Measurements from ENCODE around the gene DPYSL4. TPM values are rescaled to one million over a fixed set of nuclear protein-coding genes. Genes with fewer than 3 reads are reported as not detected.

Gene DPYSL4
- total and polyA plus RNA-seq, 2 of the 13 experiments (the other 11 are each of a cell fraction or from before 2014, with no cell fraction given), result 0.84 to 1.2 TPM

- no TSS peak for BruUV-seq (replicated peaks)
- ATAC-seq, result no peak
- no peak for TF ChIP-seq GMEB1 (CRISPR knock-in tag; IDR thresholded peaks at IDR 0.05; ENCODE audit: borderline replicate concordance)
- no peak for TF ChIP-seq ZSCAN22 (CRISPR knock-in tag; IDR thresholded peaks at IDR 0.05)
- TF ChIP-seq, protein P1, sequence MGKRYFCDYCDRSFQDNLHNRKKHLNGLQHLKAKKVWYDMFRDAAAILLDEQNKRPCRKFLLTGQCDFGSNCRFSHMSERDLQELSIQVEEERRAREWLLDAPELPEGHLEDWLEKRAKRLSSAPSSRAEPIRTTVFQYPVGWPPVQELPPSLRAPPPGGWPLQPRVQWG (CRISPR knock-in tag; IDR thresholded peaks at IDR 0.05; ENCODE audit: borderline replicate concordance, low read depth), result no peak
- no peak for TF ChIP-seq ZNF143 (CRISPR knock-in tag; IDR thresholded peaks at IDR 0.05)
- Histone ChIP-seq H4K20me1 (ENCODE audit: insufficient read depth, low read length) (peaks cover 2% of the 10 kb centered on the region; the same call in 1 of the 2 replicates), H3K79me2 (ENCODE audit: insufficient read depth, low read length) (no peaks in the 10 kb centered on the region), H3K36me3 (replicated peaks in 1 of 2; ENCODE audit: control insufficient read depth in 1 of 2, insufficient read depth in 2 of 2, low read length in 2 of 2) (no peaks in the 10 kb centered on the region), H3K27ac (ENCODE audit: extremely low read length, insufficient read depth, low read length) (no peak overlapping the region), H3K27me3 (ENCODE audit: control insufficient read depth in 1 of 2, insufficient read depth in 2 of 2, low read length in 2 of 2) (peaks cover 2 to 14% of the 10 kb centered on the region in 2 experiments; a peak in 3 of 5 replicates), H3K4me3 (replicated peaks in 1 of 3; ENCODE audit: insufficient read depth in 1 of 3, low read depth in 2 of 3, low read length in 3 of 3) (no peak overlapping the region), H3K9ac (ENCODE audit: insufficient read depth, low read depth, low read length) (no peak overlapping the region), H3K9me3 (ENCODE audit: low read length) (no peaks in the 10 kb centered on the region), H2AFZ (ENCODE audit: low read length) (no peak overlapping the region), H3K4me1 (ENCODE audit: insufficient read depth, low read length) (no peaks in the 10 kb centered on the region), H3K4me2 (ENCODE audit: low read depth, low read length) (no peak overlapping the region)
- in situ Hi-C loops (cut with HindIII; ENCODE audit: extremely low pct_ligation_motif_present, low pct_unique_long_range_greater_than_20kb) (loop anchor here (10.0 kb wide), 1 partner anchor 252 kb away; no protein-coding TSS in a partner anchor), intact Hi-C loops (cut with micrococcal nuclease; ENCODE audit: unreplicated experiment) (no loop called here)
- CTCF ChIA-PET (ENCODE audit: low intra/inter-chr PET ratio, low total read pairs), result no interaction called here
- no peak for FAIRE-seq
- 23% methylated on average over 14 of the region's 31 CpGs for WGBS (ENCODE audit: low lambda C conversion rate)
- no peak for DNase-seq (ENCODE audit: low spot score)
- POLR2A ChIA-PET, result no interaction called here
These were observed 39.5 kb upstream of the DPYSL4 start for GRCh38 chr10:132146941-132147915.
